Measurements from ENCODE around the gene HSPB1.

HSPB1 gene

DNA sequence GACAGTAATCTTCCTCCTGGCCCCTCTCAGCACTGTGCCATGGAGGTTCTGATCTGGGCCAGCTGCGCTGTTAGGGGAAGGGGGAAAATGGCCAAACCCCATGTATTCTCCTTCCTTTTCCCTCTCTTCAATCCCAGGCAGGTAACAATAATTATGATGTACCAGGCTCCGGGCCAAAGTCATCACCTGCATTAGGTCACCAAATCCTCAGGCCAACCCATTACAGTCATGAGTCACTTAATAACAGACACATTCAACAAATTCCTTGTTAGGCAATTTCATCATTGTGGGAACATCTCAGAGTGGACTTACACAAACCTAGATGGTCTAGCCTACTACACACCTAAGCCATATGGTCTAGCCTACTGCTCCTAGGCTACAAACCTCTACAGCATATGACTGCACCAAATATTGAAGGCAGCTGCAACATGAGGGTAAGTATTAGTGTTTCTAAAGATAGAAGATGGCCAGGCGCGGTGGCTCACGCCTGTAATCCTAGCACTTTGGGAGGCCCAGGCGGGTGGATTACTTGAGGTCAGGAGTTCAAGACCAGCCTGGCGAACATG, 2.2 kb upstream of the HSPB1 start:
- Histone ChIP-seq H4K20me1 (ENCODE audit: insufficient read depth, low read length) (no peaks in the 10 kb centered on the region), H3K4me3 (ENCODE audit: low read depth, low read length, poor library complexity, severe bottlenecking) (no peak overlapping the region), H3K9me2 (ENCODE audit: low read depth, low read length) (no peaks in the 10 kb centered on the region), H3K9me3 (ENCODE audit: low read length) (no peaks in the 10 kb centered on the region), H2AFZ (ENCODE audit: low read length) (no peak overlapping the region), H3K36me3 (ENCODE audit: insufficient read depth, low read length) (no peaks in the 10 kb centered on the region), H3K27me3 (ENCODE audit: insufficient read depth, low read length) (peaks cover 15% of the 10 kb centered on the region), H3K4me1 (ENCODE audit: insufficient read depth, low read length, severe bottlenecking) (peaks cover 31% of the 10 kb centered on the region), H3K27ac (ENCODE audit: low read depth, low read length, poor library complexity, severe bottlenecking) (no peak overlapping the region), H3K4me2 (ENCODE audit: low read length) (no peak overlapping the region), H3K79me2 (ENCODE audit: insufficient read depth, low read length) (no peaks in the 10 kb centered on the region), H3K9ac (ENCODE audit: low read length) (no peak overlapping the region), H3F3A (ENCODE audit: insufficient read depth, low read length) (no peaks in the 10 kb centered on the region)
- TF ChIP-seq, protein P1, sequence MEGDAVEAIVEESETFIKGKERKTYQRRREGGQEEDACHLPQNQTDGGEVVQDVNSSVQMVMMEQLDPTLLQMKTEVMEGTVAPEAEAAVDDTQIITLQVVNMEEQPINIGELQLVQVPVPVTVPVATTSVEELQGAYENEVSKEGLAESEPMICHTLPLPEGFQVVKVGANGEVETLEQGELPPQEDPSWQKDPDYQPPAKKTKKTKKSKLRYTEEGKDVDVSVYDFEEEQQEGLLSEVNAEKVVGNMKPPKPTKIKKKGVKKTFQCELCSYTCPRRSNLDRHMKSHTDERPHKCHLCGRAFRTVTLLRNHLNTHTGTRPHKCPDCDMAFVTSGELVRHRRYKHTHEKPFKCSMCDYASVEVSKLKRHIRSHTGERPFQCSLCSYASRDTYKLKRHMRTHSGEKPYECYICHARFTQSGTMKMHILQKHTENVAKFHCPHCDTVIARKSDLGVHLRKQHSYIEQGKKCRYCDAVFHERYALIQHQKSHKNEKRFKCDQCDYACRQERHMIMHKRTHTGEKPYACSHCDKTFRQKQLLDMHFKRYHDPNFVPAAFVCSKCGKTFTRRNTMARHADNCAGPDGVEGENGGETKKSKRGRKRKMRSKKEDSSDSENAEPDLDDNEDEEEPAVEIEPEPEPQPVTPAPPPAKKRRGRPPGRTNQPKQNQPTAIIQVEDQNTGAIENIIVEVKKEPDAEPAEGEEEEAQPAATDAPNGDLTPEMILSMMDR (IDR thresholded peaks at IDR 0.05; ENCODE audit: low read length): no peak
- TF ChIP-seq EZH2 (IDR thresholded peaks at IDR 0.05; ENCODE audit: borderline replicate concordance, low read length): no peak

DNA sequence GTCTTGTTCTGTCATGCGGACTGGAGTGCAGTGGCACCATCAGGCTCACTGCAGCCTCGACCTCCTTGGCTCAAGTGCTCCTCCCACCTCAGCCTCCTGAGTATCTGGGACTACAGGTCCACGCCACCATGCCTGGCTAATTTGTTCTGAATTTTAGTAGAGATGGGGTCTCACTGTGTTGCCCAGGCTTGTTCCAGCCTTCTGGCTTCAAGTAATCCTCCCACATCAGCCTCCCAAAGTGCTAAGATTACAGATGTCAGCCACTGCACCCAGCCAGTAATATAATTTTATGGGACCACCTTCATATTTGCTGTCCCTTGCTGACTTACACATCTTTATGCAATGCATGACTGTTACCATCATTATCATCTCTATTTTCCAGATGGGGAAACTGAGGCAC, 1.5 kb upstream of the HSPB1 start:
- Histone ChIP-seq H3K4me3 (ENCODE audit: low read depth, low read length, poor library complexity, severe bottlenecking) (no peak overlapping the region), H3K36me3 (ENCODE audit: insufficient read depth, low read length) (no peaks in the 10 kb centered on the region), H3K4me2 (ENCODE audit: low read length) (no peak overlapping the region), H3K27ac (ENCODE audit: low read depth, low read length, poor library complexity, severe bottlenecking) (no peak overlapping the region), H3K27me3 (ENCODE audit: insufficient read depth, low read length) (peaks cover 10% of the 10 kb centered on the region), H2AFZ (ENCODE audit: low read length) (no peak overlapping the region), H4K20me1 (ENCODE audit: insufficient read depth, low read length) (no peaks in the 10 kb centered on the region), H3K9me3 (ENCODE audit: low read length) (no peaks in the 10 kb centered on the region), H3K9ac (ENCODE audit: low read length) (no peak overlapping the region), H3K4me1 (ENCODE audit: insufficient read depth, low read length, severe bottlenecking) (peaks cover 31% of the 10 kb centered on the region), H3F3A (ENCODE audit: insufficient read depth, low read length) (no peaks in the 10 kb centered on the region), H3K79me2 (ENCODE audit: insufficient read depth, low read length) (no peaks in the 10 kb centered on the region), H3K9me2 (ENCODE audit: low read depth, low read length) (no peaks in the 10 kb centered on the region)
- TF ChIP-seq EZH2 (IDR thresholded peaks at IDR 0.05; ENCODE audit: borderline replicate concordance, low read length): no peak
- TF ChIP-seq, protein P1 (IDR thresholded peaks at IDR 0.05; ENCODE audit: low read length): no peak

DNA sequence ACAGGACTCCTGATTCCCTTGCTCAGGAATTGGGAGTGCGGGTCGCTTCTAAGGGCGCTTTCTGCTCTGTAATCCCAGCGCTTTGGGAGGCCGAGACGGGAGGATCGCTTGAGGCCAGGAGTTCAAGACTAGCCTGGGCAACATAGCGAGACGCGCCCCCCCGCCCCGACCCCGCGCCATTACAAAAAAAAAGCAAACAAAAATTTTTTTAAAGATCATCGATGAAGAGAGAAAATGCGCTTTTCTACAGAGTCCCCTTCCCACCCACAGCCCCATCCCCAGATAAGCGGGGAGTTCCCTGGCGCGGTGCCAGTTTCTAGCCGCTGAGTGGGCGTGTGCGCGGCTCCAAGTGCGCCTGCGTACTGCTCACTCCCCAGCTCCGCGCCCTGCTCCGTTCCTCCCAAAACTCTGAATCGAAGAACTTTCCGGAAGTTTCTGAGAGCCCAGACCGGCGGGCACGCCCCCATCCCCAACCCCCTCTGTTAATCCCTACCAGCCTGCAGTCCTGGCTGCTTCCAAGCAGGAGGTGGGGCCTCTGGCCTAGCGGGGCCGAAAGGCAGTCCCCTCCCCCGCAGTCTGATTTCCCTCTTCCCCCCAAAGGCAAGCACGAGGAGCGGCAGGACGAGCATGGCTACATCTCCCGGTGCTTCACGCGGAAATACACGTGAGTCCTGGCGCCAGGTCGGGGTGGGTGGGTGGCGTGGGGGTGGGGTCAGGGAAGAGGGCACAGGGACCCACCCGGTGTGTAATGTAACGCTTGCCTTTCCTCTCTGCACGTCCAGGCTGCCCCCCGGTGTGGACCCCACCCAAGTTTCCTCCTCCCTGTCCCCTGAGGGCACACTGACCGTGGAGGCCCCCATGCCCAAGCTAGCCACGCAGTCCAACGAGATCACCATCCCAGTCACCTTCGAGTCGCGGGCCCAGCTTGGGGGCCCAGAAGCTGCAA, 1.0 kb downstream of the HSPB1 start:
- H3K9me2 ChIP-seq (ENCODE audit: low read depth, low read length): no peaks in the 10 kb centered on the region
- no peak overlapping the region for H2AFZ ChIP-seq (ENCODE audit: low read length)
- H3K27ac ChIP-seq (ENCODE audit: low read depth, low read length, poor library complexity, severe bottlenecking): peak overlapping the region; percentile 67
- H3K27me3 ChIP-seq (ENCODE audit: insufficient read depth, low read length): 0 out of 2 replicates have a peak, but pooled peaks cover 5% of the 10 kb centered on the region
- no peaks in the 10 kb centered on the region for H3K36me3 ChIP-seq (ENCODE audit: insufficient read depth, low read length)
- H3K79me2 ChIP-seq (ENCODE audit: insufficient read depth, low read length): no peaks in the 10 kb centered on the region
- no peaks in the 10 kb centered on the region for H3K9me3 ChIP-seq (ENCODE audit: low read length)
- peak overlapping the region; percentile 63 for H3K4me3 ChIP-seq (ENCODE audit: low read depth, low read length, poor library complexity, severe bottlenecking)
- H3K9ac ChIP-seq (ENCODE audit: low read length): peak overlapping the region; percentile 60
- H3K4me2 ChIP-seq (ENCODE audit: low read length): peak overlapping the region; percentile 74
- no peaks in the 10 kb centered on the region for H3F3A ChIP-seq (ENCODE audit: insufficient read depth, low read length)
- no peaks in the 10 kb centered on the region for H4K20me1 ChIP-seq (ENCODE audit: insufficient read depth, low read length)
- no peak for TF ChIP-seq EZH2 (IDR thresholded peaks at IDR 0.05; ENCODE audit: borderline replicate concordance, low read length)
- TF ChIP-seq, protein P1 (IDR thresholded peaks at IDR 0.05; ENCODE audit: low read length): no peak
- H3K4me1 ChIP-seq (ENCODE audit: insufficient read depth, low read length, severe bottlenecking): peaks cover 46% of the 10 kb centered on the region

Data from OCI-LY1 (cell line).